Measurements from ENCODE around the gene EML4.

DNA sequence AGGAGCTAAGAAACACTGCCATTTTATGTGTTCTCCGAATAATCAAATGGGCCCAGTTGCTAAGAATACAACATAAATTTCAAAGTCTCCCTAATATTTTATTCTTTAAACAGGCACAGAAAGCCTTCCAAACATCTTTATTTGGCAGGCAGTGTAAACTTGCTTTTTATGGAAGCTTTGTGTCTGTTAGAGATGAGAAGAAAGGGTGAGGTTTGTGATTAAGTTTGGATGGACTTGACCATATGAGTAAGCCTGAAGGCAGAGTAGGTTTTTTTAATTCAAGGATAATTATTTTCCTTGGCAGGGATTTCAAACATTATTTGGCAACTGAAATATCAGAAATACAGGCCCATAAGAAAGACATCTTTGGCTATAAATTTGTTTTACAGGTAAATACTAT lies 129.0 kb downstream of the EML4 start:
- TF ChIP-seq CTCF (conservative IDR thresholded peaks at IDR 0.05; ENCODE audit: low read depth, low read length) = no peak
- TF ChIP-seq EZH2 (IDR thresholded peaks at IDR 0.05; ENCODE audit: borderline replicate concordance, low read depth, low read length, poor library complexity, severe bottlenecking) = no peak

Data from A673 (cell line).